Measurements from ENCODE around the gene DNAJC24. TPM values are rescaled to one million over a fixed set of nuclear protein-coding genes. Genes with fewer than 3 reads are reported as not detected.
A peak's percentile ranks its signal among the peaks of the same experiment; 100 is the strongest.

Gene DNAJC24
- total and polyA plus RNA-seq, 4 donors, result 4.9 to 25.4 (median 9.7) TPM

- DNase-seq (no peak), ATAC-seq (ENCODE audit: insufficient read depth, low FRiP score) (no peak)
- Histone ChIP-seq H3K27me3 (ENCODE audit: control insufficient read depth in 3 of 3, insufficient read depth in 3 of 3, low read length in 2 of 3) (no peaks in the 10 kb centered on the region), H3K9ac (ENCODE audit: insufficient read depth in 1 of 2, low read length in 2 of 2) (no peak overlapping the region), H3K4me3 (no peak overlapping the region), H3K9me3 (ENCODE audit: control insufficient read depth in 4 of 4, insufficient read depth in 3 of 4, low read length in 3 of 4) (no peaks in the 10 kb centered on the region), H3K4me1 (ENCODE audit: control insufficient read depth in 5 of 5, insufficient read depth in 5 of 5, low read length in 5 of 5) (peaks cover 0 to 2% (median 0%) of the 10 kb centered on the region in 5 donors), H3K27ac (ENCODE audit: low read depth in 1 of 2, low read length in 1 of 2) (no peak overlapping the region), H3K36me3 (ENCODE audit: control insufficient read depth in 4 of 4, insufficient read depth in 4 of 4, low read length in 4 of 4) (no peaks in the 10 kb centered on the region)
- WGBS, 2 donors, result 90 to 92% methylated on average over 3 of the region's 3 CpGs
- TF ChIP-seq, protein P1, sequence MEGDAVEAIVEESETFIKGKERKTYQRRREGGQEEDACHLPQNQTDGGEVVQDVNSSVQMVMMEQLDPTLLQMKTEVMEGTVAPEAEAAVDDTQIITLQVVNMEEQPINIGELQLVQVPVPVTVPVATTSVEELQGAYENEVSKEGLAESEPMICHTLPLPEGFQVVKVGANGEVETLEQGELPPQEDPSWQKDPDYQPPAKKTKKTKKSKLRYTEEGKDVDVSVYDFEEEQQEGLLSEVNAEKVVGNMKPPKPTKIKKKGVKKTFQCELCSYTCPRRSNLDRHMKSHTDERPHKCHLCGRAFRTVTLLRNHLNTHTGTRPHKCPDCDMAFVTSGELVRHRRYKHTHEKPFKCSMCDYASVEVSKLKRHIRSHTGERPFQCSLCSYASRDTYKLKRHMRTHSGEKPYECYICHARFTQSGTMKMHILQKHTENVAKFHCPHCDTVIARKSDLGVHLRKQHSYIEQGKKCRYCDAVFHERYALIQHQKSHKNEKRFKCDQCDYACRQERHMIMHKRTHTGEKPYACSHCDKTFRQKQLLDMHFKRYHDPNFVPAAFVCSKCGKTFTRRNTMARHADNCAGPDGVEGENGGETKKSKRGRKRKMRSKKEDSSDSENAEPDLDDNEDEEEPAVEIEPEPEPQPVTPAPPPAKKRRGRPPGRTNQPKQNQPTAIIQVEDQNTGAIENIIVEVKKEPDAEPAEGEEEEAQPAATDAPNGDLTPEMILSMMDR (IDR thresholded peaks at IDR 0.05; ENCODE audit: control extremely low read depth, extremely low read depth), result no peak
Observed at GRCh38 chr11:31443802-31444201, 74.1 kb downstream of the DNAJC24 start.

DNA sequence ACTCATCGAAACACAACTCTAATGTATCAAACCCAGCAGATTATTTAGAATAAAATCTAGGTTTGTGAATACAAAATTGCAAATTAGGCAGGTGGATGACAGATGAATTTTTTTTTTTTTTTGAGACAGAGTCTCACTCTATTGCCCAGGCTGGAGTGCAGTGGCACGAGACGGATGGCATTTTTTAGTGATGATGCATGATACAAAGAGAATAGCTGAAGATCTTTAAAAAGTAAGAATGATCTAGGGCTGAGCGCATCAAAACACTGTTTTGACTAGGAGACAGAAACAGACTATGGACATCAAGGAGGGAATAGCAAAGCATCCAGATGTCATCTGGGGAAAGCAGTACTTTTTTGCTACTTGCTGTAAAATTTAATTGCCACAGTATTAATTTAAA lies 76.0 kb downstream of the DNAJC24 start:
- peaks cover 0 to 2% (median 0%) of the 10 kb centered on the region in 4 donors for H3K36me3 ChIP-seq (ENCODE audit: control insufficient read depth in 4 of 4, insufficient read depth in 4 of 4, low read length in 4 of 4)
- ATAC-seq (ENCODE audit: insufficient read depth, low FRiP score) (no peak), DNase-seq (no peak)
- H3K9me3 ChIP-seq (ENCODE audit: control insufficient read depth in 4 of 4, insufficient read depth in 3 of 4, low read length in 3 of 4), result no peaks in the 10 kb centered on the region
- H3K4me3 ChIP-seq, result no peak overlapping the region
- H3K27me3 ChIP-seq (ENCODE audit: control insufficient read depth in 3 of 3, insufficient read depth in 3 of 3, low read length in 2 of 3), result no peaks in the 10 kb centered on the region
- 97 to 98% methylated on average over 4 of the region's 4 CpGs for WGBS, 2 donors
- TF ChIP-seq, protein P1 (IDR thresholded peaks at IDR 0.05; ENCODE audit: control extremely low read depth, extremely low read depth), result no peak
- H3K9ac ChIP-seq (ENCODE audit: insufficient read depth in 1 of 2, low read length in 2 of 2), result no peak overlapping the region
- no peak overlapping the region for H3K27ac ChIP-seq (ENCODE audit: low read depth in 1 of 2, low read length in 1 of 2)
- peaks cover 0 to 10% (median 0%) of the 10 kb centered on the region in 5 donors for H3K4me1 ChIP-seq (ENCODE audit: control insufficient read depth in 5 of 5, insufficient read depth in 5 of 5, low read length in 5 of 5)

DNA sequence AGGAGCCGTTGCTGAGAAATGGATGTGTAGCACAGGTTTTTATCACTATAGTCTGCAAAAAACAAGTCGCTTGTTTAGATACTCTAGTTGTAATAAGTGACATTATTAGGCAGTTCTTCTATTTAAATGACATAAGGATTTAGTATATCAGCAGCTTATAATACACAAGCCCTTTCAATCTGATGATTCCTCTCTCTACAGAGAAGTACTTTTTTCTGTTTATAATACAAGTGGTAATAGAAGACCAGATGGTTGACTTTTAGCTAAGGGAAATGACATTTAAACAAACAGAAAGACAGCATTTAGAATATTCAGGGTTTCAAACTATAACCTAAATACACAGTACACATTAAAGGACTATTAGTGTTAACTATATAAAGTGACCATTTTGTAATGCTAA lies 79.4 kb downstream of the DNAJC24 start:
- Histone ChIP-seq H3K4me1 (ENCODE audit: control insufficient read depth in 5 of 5, insufficient read depth in 5 of 5, low read length in 5 of 5) (peaks cover 0 to 10% (median 0%) of the 10 kb centered on the region in 5 donors), H3K9me3 (ENCODE audit: control insufficient read depth in 4 of 4, insufficient read depth in 3 of 4, low read length in 3 of 4) (no peaks in the 10 kb centered on the region), H3K36me3 (ENCODE audit: control insufficient read depth in 4 of 4, insufficient read depth in 4 of 4, low read length in 4 of 4) (peaks cover 0 to 3% (median under 1%) of the 10 kb centered on the region in 4 donors), H3K4me3 (no peak overlapping the region), H3K9ac (ENCODE audit: insufficient read depth in 1 of 2, low read length in 2 of 2) (no peak overlapping the region), H3K27me3 (ENCODE audit: control insufficient read depth in 3 of 3, insufficient read depth in 3 of 3, low read length in 2 of 3) (no peaks in the 10 kb centered on the region), H3K27ac (ENCODE audit: low read depth in 1 of 2, low read length in 1 of 2) (no peak overlapping the region)
- DNase-seq, result peak in 2 of 3 donors; percentile 29 to 34
- no peak for ATAC-seq (ENCODE audit: insufficient read depth, low FRiP score)
- TF ChIP-seq, protein P1 (IDR thresholded peaks at IDR 0.05; ENCODE audit: control extremely low read depth, extremely low read depth), result no peak
- WGBS, 2 donors, result 72 to 80% methylated on average over 2 of the region's 2 CpGs

- DNase-seq (no peak), ATAC-seq (ENCODE audit: insufficient read depth, low FRiP score) (no peak)
- TF ChIP-seq, protein P1 (IDR thresholded peaks at IDR 0.05; ENCODE audit: control extremely low read depth, extremely low read depth), result no peak
- Histone ChIP-seq H3K4me1 (ENCODE audit: control insufficient read depth in 5 of 5, insufficient read depth in 5 of 5, low read length in 5 of 5) (peaks cover 0 to 10% (median 0%) of the 10 kb centered on the region in 5 donors), H3K27ac (ENCODE audit: low read depth in 1 of 2, low read length in 1 of 2) (no peak overlapping the region), H3K9ac (ENCODE audit: insufficient read depth in 1 of 2, low read length in 2 of 2) (no peak overlapping the region), H3K9me3 (ENCODE audit: control insufficient read depth in 4 of 4, insufficient read depth in 3 of 4, low read length in 3 of 4) (no peaks in the 10 kb centered on the region), H3K36me3 (ENCODE audit: control insufficient read depth in 4 of 4, insufficient read depth in 4 of 4, low read length in 4 of 4) (peaks cover 0 to 6% (median under 1%) of the 10 kb centered on the region in 4 donors), H3K27me3 (ENCODE audit: control insufficient read depth in 3 of 3, insufficient read depth in 3 of 3, low read length in 2 of 3) (no peaks in the 10 kb centered on the region), H3K4me3 (no peak overlapping the region)
- 94 to 100% methylated on average over 1 of the region's 1 CpG for WGBS, 2 donors
Observed at GRCh38 chr11:31450841-31451240, 81.2 kb downstream of the DNAJC24 start.
